Caco-2 (cell line): ENCODE data around the gene MEIS3. TPM values are rescaled to one million over a fixed set of nuclear protein-coding genes. Genes with fewer than 3 reads are reported as not detected.

Experiments used
- BruUV-seq: library from RNA; stranded (reverse); fragments of 400-500 nt; replicated peaks from 2 replicates; lab custom pipeline; 2021; lab: Mats Ljungman, UMichigan
- CTCF ChIA-PET: fragments of 300-600 bp; sonication (Branson Sonifier 250); formaldehyde crosslinking; loops from one replicate; lab custom pipeline; 2022; ENCODE audit warnings: antibody characterized with exemption; lab: Charles Lee
- POLR2A ChIA-PET: fragments of 300-600 bp; sonication (Branson Sonifier 250); formaldehyde crosslinking; loops from one replicate; lab custom pipeline; 2022; ENCODE audit warnings: antibody characterized with exemption; lab: Charles Lee
- DNase-seq, 2 experiments: peaks; one replicate each; pipeline versions ENCODE4 v3.0.0 to v3.0.0-alpha.2; 2020 to 2022
- H3K27me3 ChIP-seq: replicated peaks from 2 replicates; pipeline ENCODE4 v1.6.0; 2011; ENCODE audit warnings: low read length; ENCODE audit not compliant: control insufficient read depth, insufficient read depth
- H3K36me3 ChIP-seq: 2 replicates; pipeline ENCODE4 v1.5.1; 2011; ENCODE audit warnings: low read length; ENCODE audit not compliant: control insufficient read depth, insufficient read depth
- H3K4me1 ChIP-seq: fragments of 250-450 bp; sonication (Bioruptor Pico); 2 replicates; pipeline ENCODE4 v1.5.1; 2020; ENCODE audit warnings: mild to moderate bottlenecking
- H3K4me3 ChIP-seq: 2 replicates; pipeline ENCODE4 v1.5.1; 2011; ENCODE audit warnings: low read depth, mild to moderate bottlenecking, control low read depth, low read length
- H3K9me3 ChIP-seq: fragments of 250-450 bp; sonication (Bioruptor Pico); 2 replicates; pipeline ENCODE4 v1.5.1; 2020; ENCODE audit warnings: mild to moderate bottlenecking, moderate library complexity
- H3K27ac Mint-ChIP-seq: one replicate; pipeline ENCODE4 v1.8.0; 2022; ENCODE audit warnings: mixed read lengths; ENCODE audit not compliant: unreplicated experiment
- H3K27me3 Mint-ChIP-seq: one replicate; pipeline ENCODE4 v1.8.0; 2022; ENCODE audit warnings: mixed read lengths; ENCODE audit not compliant: insufficient read depth, unreplicated experiment
- H3K36me3 Mint-ChIP-seq: one replicate; pipeline ENCODE4 v1.8.0; 2022; ENCODE audit warnings: mild to moderate bottlenecking, mixed read lengths; ENCODE audit not compliant: insufficient read depth, unreplicated experiment
- H3K4me1 Mint-ChIP-seq: one replicate; pipeline ENCODE4 v1.8.0; 2022; ENCODE audit warnings: low read depth, mixed read lengths; ENCODE audit not compliant: unreplicated experiment
- H3K4me3 Mint-ChIP-seq: one replicate; pipeline ENCODE4 v1.8.0; 2022; ENCODE audit warnings: mild to moderate bottlenecking, moderate library complexity, mixed read lengths; ENCODE audit not compliant: unreplicated experiment
- H3K9me3 Mint-ChIP-seq: one replicate; pipeline ENCODE4 v1.8.0; 2022; ENCODE audit warnings: mixed read lengths; ENCODE audit not compliant: unreplicated experiment
- intact Hi-C: fragments of 100-400 bp; cut with micrococcal nuclease; formaldehyde crosslinking; loops from one replicate; pipeline ENCODE4 v1.10.0; 2022; ENCODE audit not compliant: unreplicated experiment
- total RNA-seq: library from RNA; stranded (reverse); gene quantifications from 2 replicates; pipeline ENCODE4 v1.2.3, GENCODE V29; 2022
- TF ChIP-seq, protein P1 (sequence below), 2 experiments: fragments of 200-600 bp in 1 of 2; IDR thresholded peaks; 1 replicate in 1 of 2; 2 replicates in 1 of 2; pipeline versions ENCODE4 v1.5.1 to v1.8.0; 2011 to 2022; ENCODE audit warnings: antibody characterized with exemption in 1 of 2, control low read depth in 1 of 2, inconsistent platforms in 1 of 2, low read depth in 1 of 2, low read length in 1 of 2, mild to moderate bottlenecking in 1 of 2, moderate library complexity in 1 of 2; ENCODE audit not compliant: insufficient read depth in 1 of 2, severe bottlenecking in 1 of 2, unreplicated experiment in 1 of 2

Gene MEIS3
- total RNA-seq, 1 experiment from 2014 or later: 16.8 TPM

DNA sequence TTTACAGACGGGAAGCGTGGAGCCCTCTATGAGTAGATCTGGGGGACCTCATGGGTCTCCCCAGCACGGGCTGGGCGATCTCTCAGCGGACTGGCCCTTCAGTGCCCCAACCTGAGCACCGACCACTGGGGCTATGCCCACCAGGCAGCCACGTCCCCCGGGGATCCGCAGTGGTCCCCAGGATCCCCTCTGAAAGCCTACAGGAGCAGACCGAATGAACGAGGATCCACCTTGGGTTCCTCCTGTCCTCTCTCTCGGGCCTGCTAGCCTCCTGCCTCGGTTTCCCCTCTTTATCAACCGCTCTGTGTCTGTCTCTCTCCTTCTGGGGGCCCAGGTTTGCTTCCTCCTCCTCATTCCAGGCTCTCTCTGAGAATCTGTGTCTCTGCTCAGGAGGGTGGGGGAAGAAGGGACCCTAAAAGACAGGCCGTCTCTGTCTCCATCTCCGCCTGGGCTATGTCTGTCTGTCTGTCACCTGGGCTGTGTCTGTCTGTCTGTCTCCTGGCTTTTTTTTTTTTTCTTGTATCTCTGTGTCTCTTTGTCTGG lies 2.0 kb upstream of the MEIS3 start:
- Mint-ChIP-seq H3K4me1 (peaks cover 30% of the 10 kb centered on the region), H3K27me3 (peaks cover 33% of the 10 kb centered on the region), H3K9me3 (no peaks in the 10 kb centered on the region), H3K27ac (no peak overlapping the region), H3K36me3 (peaks cover 5% of the 10 kb centered on the region), H3K4me3 (no peak overlapping the region)
- no peaks in the 10 kb centered on the region for H3K36me3 ChIP-seq
- H3K4me1 ChIP-seq: no peaks in the 10 kb centered on the region
- DNase-seq: no peak
- peaks cover 8% of the 10 kb centered on the region for H3K27me3 ChIP-seq
- ChIA-PET CTCF (no interaction called here), POLR2A (no interaction called here)
- H3K9me3 ChIP-seq: no peaks in the 10 kb centered on the region
- intact Hi-C loops: loop anchor here (10.0 kb wide), 1 partner anchor 77 kb away; the partner anchor contains the start of gene DHX34
- H3K4me3 ChIP-seq: no peak overlapping the region
- BruUV-seq: no TSS peak
- TF ChIP-seq, protein P1, sequence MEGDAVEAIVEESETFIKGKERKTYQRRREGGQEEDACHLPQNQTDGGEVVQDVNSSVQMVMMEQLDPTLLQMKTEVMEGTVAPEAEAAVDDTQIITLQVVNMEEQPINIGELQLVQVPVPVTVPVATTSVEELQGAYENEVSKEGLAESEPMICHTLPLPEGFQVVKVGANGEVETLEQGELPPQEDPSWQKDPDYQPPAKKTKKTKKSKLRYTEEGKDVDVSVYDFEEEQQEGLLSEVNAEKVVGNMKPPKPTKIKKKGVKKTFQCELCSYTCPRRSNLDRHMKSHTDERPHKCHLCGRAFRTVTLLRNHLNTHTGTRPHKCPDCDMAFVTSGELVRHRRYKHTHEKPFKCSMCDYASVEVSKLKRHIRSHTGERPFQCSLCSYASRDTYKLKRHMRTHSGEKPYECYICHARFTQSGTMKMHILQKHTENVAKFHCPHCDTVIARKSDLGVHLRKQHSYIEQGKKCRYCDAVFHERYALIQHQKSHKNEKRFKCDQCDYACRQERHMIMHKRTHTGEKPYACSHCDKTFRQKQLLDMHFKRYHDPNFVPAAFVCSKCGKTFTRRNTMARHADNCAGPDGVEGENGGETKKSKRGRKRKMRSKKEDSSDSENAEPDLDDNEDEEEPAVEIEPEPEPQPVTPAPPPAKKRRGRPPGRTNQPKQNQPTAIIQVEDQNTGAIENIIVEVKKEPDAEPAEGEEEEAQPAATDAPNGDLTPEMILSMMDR (IDR thresholded peaks at IDR 0.05; ENCODE audit: insufficient read depth in 1 of 2, low read depth in 1 of 2, low read length in 1 of 2, severe bottlenecking in 1 of 2, unreplicated experiment in 1 of 2): no peak

DNA sequence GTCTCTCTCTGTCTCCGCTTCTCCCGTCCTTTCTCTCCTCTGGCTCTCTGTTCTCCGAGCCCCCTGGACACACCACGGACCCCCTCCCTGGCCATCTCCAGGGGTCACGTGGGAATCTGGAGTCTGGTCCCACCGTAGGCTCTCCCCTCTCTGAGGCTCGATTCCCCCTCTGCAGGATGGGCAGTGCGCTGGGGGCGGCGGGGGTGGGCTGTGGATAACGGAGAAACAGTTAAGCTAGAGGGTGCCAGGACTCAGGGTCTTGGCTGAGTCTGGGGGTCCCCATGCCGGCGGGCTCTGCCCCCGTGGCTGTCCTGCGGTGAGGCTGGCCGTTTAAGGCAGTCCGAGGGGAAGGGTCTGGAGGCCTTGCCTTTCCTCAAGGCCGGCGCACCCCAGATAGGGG lies 462 bp upstream of the MEIS3 start:
- H3K9me3 Mint-ChIP-seq: no peaks in the 10 kb centered on the region
- no peak overlapping the region for H3K4me3 Mint-ChIP-seq
- intact Hi-C loops: loop anchor here (10.0 kb wide), 1 partner anchor 75 kb away; the partner anchor contains the start of gene DHX34
- BruUV-seq: no TSS peak
- peaks cover 5% of the 10 kb centered on the region for H3K36me3 Mint-ChIP-seq
- no peaks in the 10 kb centered on the region for H3K4me1 ChIP-seq
- H3K4me3 ChIP-seq: no peak overlapping the region
- CTCF ChIA-PET: interaction anchor here (0.6 kb wide), 1 partner anchor 64 kb away, joined by 3 read pairs; the partner anchor contains the start of gene KPTN
- H3K27ac Mint-ChIP-seq: no peak overlapping the region
- POLR2A ChIA-PET: no interaction called here
- H3K9me3 ChIP-seq: no peaks in the 10 kb centered on the region
- TF ChIP-seq, protein P1 (IDR thresholded peaks at IDR 0.05; ENCODE audit: insufficient read depth in 1 of 2, low read depth in 1 of 2, low read length in 1 of 2, severe bottlenecking in 1 of 2, unreplicated experiment in 1 of 2): no peak
- H3K27me3 ChIP-seq: peaks cover 8% of the 10 kb centered on the region
- peaks cover 36% of the 10 kb centered on the region for H3K4me1 Mint-ChIP-seq
- no peak for DNase-seq
- no peaks in the 10 kb centered on the region for H3K36me3 ChIP-seq
- H3K27me3 Mint-ChIP-seq: peaks cover 33% of the 10 kb centered on the region

DNA sequence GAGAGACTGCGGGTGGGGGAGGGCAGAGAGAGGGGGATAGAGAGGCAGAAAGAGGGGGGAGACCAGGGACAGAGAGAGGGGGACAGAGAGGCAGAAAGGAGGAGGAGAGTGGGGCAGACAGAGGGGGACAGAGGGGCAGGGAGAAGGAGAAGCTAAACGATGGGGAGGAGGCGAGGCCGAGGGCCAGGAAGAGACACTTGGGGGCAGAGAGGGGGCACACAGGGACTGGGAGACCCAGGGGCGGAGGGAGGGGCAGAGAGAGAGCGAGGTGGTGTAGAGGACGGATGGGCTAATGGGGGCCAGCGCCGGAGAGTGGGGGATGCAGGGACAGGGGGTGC lies 666 bp downstream of the MEIS3 start:
- H3K4me1 Mint-ChIP-seq: peaks cover 37% of the 10 kb centered on the region
- TF ChIP-seq, protein P1 (IDR thresholded peaks at IDR 0.05; ENCODE audit: insufficient read depth in 1 of 2, low read depth in 1 of 2, low read length in 1 of 2, severe bottlenecking in 1 of 2, unreplicated experiment in 1 of 2): no peak
- H3K4me3 ChIP-seq: peak overlapping the region; percentile 53
- intact Hi-C loops: no loop called here
- no TSS peak for BruUV-seq
- POLR2A ChIA-PET: no interaction called here
- peaks cover 5% of the 10 kb centered on the region for H3K36me3 Mint-ChIP-seq
- H3K27me3 Mint-ChIP-seq: peaks cover 33% of the 10 kb centered on the region
- H3K36me3 ChIP-seq: no peaks in the 10 kb centered on the region
- no peaks in the 10 kb centered on the region for H3K9me3 ChIP-seq
- no peak overlapping the region for H3K27ac Mint-ChIP-seq
- CTCF ChIA-PET: interaction anchor here (1.0 kb wide), 1 partner anchor 10 kb away, joined by 9 read pairs; no protein-coding TSS in a partner anchor
- H3K4me3 Mint-ChIP-seq: peak overlapping the region; percentile 73
- peaks cover 8% of the 10 kb centered on the region for H3K27me3 ChIP-seq
- DNase-seq: no peak
- no peaks in the 10 kb centered on the region for H3K9me3 Mint-ChIP-seq
- no peaks in the 10 kb centered on the region for H3K4me1 ChIP-seq
